GM23338 (cell line): ENCODE data around the gene DNAI1. TPM values are rescaled to one million over a fixed set of nuclear protein-coding genes. Genes with fewer than 3 reads are reported as not detected.

Experiments used
- ATAC-seq: fragments of 200-7000 bp; cut with Tn5 transposase; 3 replicates; pipeline ENCODE4 v1.9.1; 2020
- DNase-seq: peaks from one replicate; pipeline ENCODE4 v3.0.0-alpha.2; 2015; ENCODE audit warnings: low spot score
- H2AFZ ChIP-seq: fragments of 200-600 bp; sonication (generic); 2 replicates; pipeline ENCODE4 v1.8.0; 2016; ENCODE audit warnings: antibody characterized with exemption, mild to moderate bottlenecking, moderate library complexity
- H3F3A ChIP-seq: fragments of 200-600 bp; sonication (generic); replicated peaks from 2 replicates; pipeline ENCODE4 v1.8.0; 2017; ENCODE audit warnings: antibody characterized with exemption, mixed run types, low read depth
- H3K27ac ChIP-seq: fragments of 200-600 bp; sonication (generic); 2 replicates; pipeline ENCODE4 v1.6.1; 2016; ENCODE audit warnings: low read depth
- H3K27me3 ChIP-seq: fragments of 200-600 bp; sonication (generic); 2 replicates; pipeline ENCODE4 v1.8.0; 2016; ENCODE audit warnings: mild to moderate bottlenecking, mixed run types, moderate library complexity; ENCODE audit not compliant: insufficient read depth
- H3K36me3 ChIP-seq: fragments of 200-600 bp; sonication (generic); 2 replicates; pipeline ENCODE4 v1.8.0; 2016; ENCODE audit warnings: mild to moderate bottlenecking; ENCODE audit not compliant: insufficient read depth
- H3K4me1 ChIP-seq: fragments of 200-600 bp; sonication (generic); 2 replicates; pipeline ENCODE4 v1.8.0; 2016; ENCODE audit warnings: mild to moderate bottlenecking, moderate library complexity; ENCODE audit not compliant: insufficient read depth
- H3K4me2 ChIP-seq: fragments of 200-600 bp; sonication (generic); 2 replicates; pipeline ENCODE4 v1.7.1; 2017; ENCODE audit warnings: mixed run types
- H3K4me3 ChIP-seq: fragments of 200-600 bp; sonication (generic); 2 replicates; pipeline ENCODE4 v1.6.1; 2016; ENCODE audit warnings: mixed run types
- H3K79me2 ChIP-seq: fragments of 200-600 bp; sonication (generic); replicated peaks from 2 replicates; pipeline ENCODE4 v1.8.0; 2017; ENCODE audit warnings: mild to moderate bottlenecking; ENCODE audit not compliant: insufficient read depth
- H3K9me2 ChIP-seq: fragments of 200-600 bp; sonication (generic); 2 replicates; pipeline ENCODE4 v1.8.0; 2017; ENCODE audit not compliant: insufficient read depth
- H4K20me1 ChIP-seq: fragments of 200-600 bp; sonication (generic); replicated peaks from 2 replicates; pipeline ENCODE4 v1.8.0; 2017; ENCODE audit warnings: mild to moderate bottlenecking; ENCODE audit not compliant: insufficient read depth
- H3K27ac Mint-ChIP-seq: 2 replicates; pipeline ENCODE4 v1.8.0; 2020; ENCODE audit warnings: inconsistent platforms, mild to moderate bottlenecking, moderate library complexity, mixed read lengths
- H3K27me3 Mint-ChIP-seq: 3 replicates; pipeline ENCODE4 v1.8.0; 2022; ENCODE audit warnings: low read depth, mild to moderate bottlenecking, moderate library complexity, mixed read lengths, inconsistent platforms; ENCODE audit not compliant: insufficient read depth, poor library complexity
- H3K36me3 Mint-ChIP-seq: 3 replicates; pipeline ENCODE4 v1.8.0; 2021; ENCODE audit warnings: low read depth, mild to moderate bottlenecking, inconsistent platforms, moderate library complexity, mixed read lengths
- H3K4me1 Mint-ChIP-seq: 3 replicates; pipeline ENCODE4 v1.8.0; 2020; ENCODE audit warnings: mild to moderate bottlenecking, inconsistent platforms, mixed read lengths
- H3K4me3 Mint-ChIP-seq: 3 replicates; pipeline ENCODE4 v1.8.0; 2021; ENCODE audit warnings: moderate library complexity, mild to moderate bottlenecking, inconsistent platforms, mixed read lengths
- H3K9me3 Mint-ChIP-seq: 3 replicates; pipeline ENCODE4 v1.8.0; 2020; ENCODE audit warnings: moderate library complexity, mild to moderate bottlenecking, inconsistent platforms, mixed read lengths
- CTCF ChIP-seq, 2 experiments: fragments of 200-600 bp in 1 of 2; sonication (generic) in 1 of 2; conservative IDR thresholded peaks; 2 replicates each; pipeline versions ENCODE4 v1.5.1 to v1.6.1; 2016 to 2017; ENCODE audit warnings: antibody characterized with exemption in 2 of 2, low read depth in 2 of 2, mild to moderate bottlenecking in 2 of 2, moderate library complexity in 1 of 2
- ETS1 ChIP-seq: IDR thresholded peaks from 2 replicates; pipeline ENCODE4 v1.6.1; 2016; ENCODE audit warnings: antibody characterized with exemption
- JUNB ChIP-seq: IDR thresholded peaks from one replicate; pipeline ENCODE4 v1.6.1; 2016; ENCODE audit warnings: antibody characterized with exemption; ENCODE audit not compliant: unreplicated experiment
- ZNF331 ChIP-seq: fragments of 250-450 bp; sonication (Bioruptor Pico); IDR thresholded peaks from 2 replicates; pipeline ENCODE4 v1.5.0; 2020; ENCODE audit warnings: low read depth, mild to moderate bottlenecking, moderate library complexity
- polyA plus RNA-seq: library from polyadenylated mRNA; unstranded; fragments of >200 nt; fragmentation: Nextera tagmentation; extraction: Ambion mirVana; gene quantifications from 2 replicates; pipeline ENCODE4 v1.2.1, GENCODE V29; 2016
- total RNA-seq: library from RNA; depleted of rRNA; stranded (reverse); fragments of >200 nt; shearing (Covaris generic); gene quantifications from 2 replicates; pipeline ENCODE4 v1.2.3, GENCODE V29; 2014

DNAI1 gene
- total and polyA plus RNA-seq, 2 experiments from 2014 or later, result 1.0 to 1.1 TPM

- no peak overlapping the region; the same call in 1 of the 2 replicates for H3K27ac Mint-ChIP-seq
- ATAC-seq (peak; percentile 89), DNase-seq (peak; percentile 91)
- no peaks in the 10 kb centered on the region for H3K36me3 Mint-ChIP-seq
- no peak overlapping the region for H3K4me3 Mint-ChIP-seq
- Histone ChIP-seq H3K4me3 (no peak overlapping the region), H3K4me2 (no peak overlapping the region), H3F3A (no peaks in the 10 kb centered on the region), H3K79me2 (no peaks in the 10 kb centered on the region), H2AFZ (no peak overlapping the region), H3K36me3 (no peaks in the 10 kb centered on the region), H3K4me1 (no peaks in the 10 kb centered on the region), H3K27me3 (no peaks in the 10 kb centered on the region), H4K20me1 (no peaks in the 10 kb centered on the region), H3K9me2 (no peaks in the 10 kb centered on the region), H3K27ac (no peak overlapping the region)
- no peaks in the 10 kb centered on the region; the same call in 2 of the 3 replicates for H3K9me3 Mint-ChIP-seq
- H3K4me1 Mint-ChIP-seq, result no peaks in the 10 kb centered on the region
- TF ChIP-seq ZNF331 (no peak), CTCF (conservative IDR thresholded peaks at IDR 0.05; ENCODE audit: low read depth in 2 of 2) (peak; percentile 82 to 87), JUNB (no peak)
- peaks cover 4% of the 10 kb centered on the region for H3K27me3 Mint-ChIP-seq
These were observed 88.5 kb downstream of the DNAI1 start for GRCh38 chr9:34546834-34547827.

GRCh38 chr9:34547960-34548611 is 89.5 kb downstream of the DNAI1 start:
- Mint-ChIP-seq H3K27me3 (peaks cover 6% of the 10 kb centered on the region), H3K36me3 (no peaks in the 10 kb centered on the region), H3K27ac (no peak overlapping the region), H3K4me3 (no peak overlapping the region), H3K9me3 (no peaks in the 10 kb centered on the region; the same call in 2 of the 3 replicates), H3K4me1 (no peaks in the 10 kb centered on the region)
- H3K79me2 ChIP-seq, result no peaks in the 10 kb centered on the region
- ATAC-seq, result peak; percentile 92
- H3K4me3 ChIP-seq, result no peak overlapping the region
- peak; percentile 84 for DNase-seq
- H3K27ac ChIP-seq, result no peak overlapping the region
- H3K4me1 ChIP-seq, result no peaks in the 10 kb centered on the region
- no peak overlapping the region for H3K4me2 ChIP-seq
- H3K9me2 ChIP-seq, result no peaks in the 10 kb centered on the region
- no peaks in the 10 kb centered on the region for H3K36me3 ChIP-seq
- TF ChIP-seq ETS1 (no peak), CTCF (conservative IDR thresholded peaks at IDR 0.05; ENCODE audit: low read depth in 2 of 2) (peak; percentile 90 to 96)
- H3F3A ChIP-seq, result no peaks in the 10 kb centered on the region
- no peaks in the 10 kb centered on the region for H3K27me3 ChIP-seq
- no peaks in the 10 kb centered on the region for H4K20me1 ChIP-seq
- H2AFZ ChIP-seq, result no peak overlapping the region; the same call in 1 of the 2 replicates
